SK-N-SH treated with all-trans-retinoic acid at 6 μM for 48 hours (cell line): ENCODE results near the gene SLC35G6.
"Not testable (repeated sequence)": the region's sequence is repeated elsewhere in the genome, so short reads cannot be mapped to it uniquely, and the experiment has no call there.

Experiments used
- ATAC-seq: fragments of 200-7000 bp; cut with Tn5 transposase; 3 replicates; pipeline ENCODE4 v1.9.1; 2020; ENCODE audit warnings: mild to moderate bottlenecking, moderate library complexity
- ARNTL ChIP-seq: fragments of 450-650 bp; formaldehyde crosslinking; IDR thresholded peaks from 2 replicates; pipeline ENCODE4 v1.5.0; 2020; ENCODE audit warnings: low read depth, mild to moderate bottlenecking, moderate library complexity, borderline replicate concordance
- BACH2 ChIP-seq: fragments of 250-450 bp; sonication (Bioruptor Pico); IDR thresholded peaks from 2 replicates; pipeline ENCODE4 v1.9.0; 2021; ENCODE audit warnings: mild to moderate bottlenecking, borderline replicate concordance
- CREB5 ChIP-seq: fragments of 250-450 bp; sonication (Bioruptor Pico); IDR thresholded peaks from 2 replicates; pipeline ENCODE4 v1.5.1; 2020; ENCODE audit warnings: low read depth, mild to moderate bottlenecking, moderate library complexity
- CSDC2 ChIP-seq: fragments of 250-450 bp; sonication (Bioruptor Pico); IDR thresholded peaks from 2 replicates; pipeline ENCODE4 v1.5.0; 2020; ENCODE audit warnings: mild to moderate bottlenecking, moderate library complexity
- ESRRG ChIP-seq: fragments of 250-450 bp; sonication (Bioruptor Pico); IDR thresholded peaks from 2 replicates; pipeline ENCODE4 v1.6.1; 2021; ENCODE audit warnings: mild to moderate bottlenecking
- GLIS3 ChIP-seq: fragments of 250-450 bp; sonication (Bioruptor Pico); IDR thresholded peaks from 2 replicates; pipeline ENCODE4 v1.5.0; 2020; ENCODE audit warnings: mild to moderate bottlenecking, moderate library complexity
- ISL1 ChIP-seq: fragments of 250-450 bp; sonication (Bioruptor Pico); IDR thresholded peaks from 2 replicates; pipeline ENCODE4 v2.1.2; 2022; ENCODE audit warnings: mild to moderate bottlenecking, moderate library complexity
- OSR1 ChIP-seq: fragments of 250-450 bp; sonication (Bioruptor Pico); IDR thresholded peaks from 2 replicates; pipeline ENCODE4 v1.8.0; 2022; ENCODE audit warnings: moderate library complexity, mild to moderate bottlenecking, inconsistent platforms
- PPARA ChIP-seq: fragments of 250-450 bp; sonication (Bioruptor Pico); IDR thresholded peaks from 2 replicates; pipeline ENCODE4 v1.5.0; 2020; ENCODE audit warnings: mild to moderate bottlenecking, borderline replicate concordance
- RARB ChIP-seq: fragments of 250-450 bp; sonication (Bioruptor Pico); IDR thresholded peaks from 2 replicates; pipeline ENCODE4 v1.8.0; 2021; ENCODE audit warnings: mild to moderate bottlenecking, moderate library complexity
- SNAI2 ChIP-seq: fragments of 250-450 bp; sonication (Bioruptor Pico); IDR thresholded peaks from 2 replicates; pipeline ENCODE4 v1.5.0; 2020; ENCODE audit warnings: mild to moderate bottlenecking, moderate library complexity
- TCF4 ChIP-seq: fragments of 250-450 bp; sonication (Bioruptor Pico); IDR thresholded peaks from 2 replicates; pipeline ENCODE4 v1.8.0; 2021; ENCODE audit warnings: mild to moderate bottlenecking, moderate library complexity, borderline replicate concordance
- TOX ChIP-seq: fragments of 250-450 bp; sonication (Bioruptor Pico); IDR thresholded peaks from 2 replicates; pipeline ENCODE4 v1.8.0; 2021; ENCODE audit warnings: mild to moderate bottlenecking, moderate library complexity, borderline replicate concordance
- TSHZ2 ChIP-seq: fragments of 250-450 bp; sonication (Bioruptor Pico); IDR thresholded peaks from 2 replicates; pipeline ENCODE4 v1.5.0; 2020; ENCODE audit warnings: mild to moderate bottlenecking, moderate library complexity
- ZC3H10 ChIP-seq: fragments of 250-450 bp; sonication (Bioruptor Pico); IDR thresholded peaks from 2 replicates; pipeline ENCODE4 v1.5.1; 2021; ENCODE audit warnings: mild to moderate bottlenecking, moderate library complexity
- ZFP3 ChIP-seq: fragments of 250-450 bp; sonication (Bioruptor Pico); IDR thresholded peaks from 2 replicates; pipeline ENCODE4 v1.5.0; 2020; ENCODE audit warnings: mild to moderate bottlenecking, moderate library complexity
- ZFP30 ChIP-seq: fragments of 450-650 bp; formaldehyde crosslinking; IDR thresholded peaks from 2 replicates; pipeline ENCODE4 v1.5.0; 2022; ENCODE audit warnings: mild to moderate bottlenecking, moderate library complexity
- ZNF565 ChIP-seq: fragments of 450-650 bp; formaldehyde crosslinking; conservative IDR thresholded peaks from 2 replicates; pipeline ENCODE4 v1.5.0; 2020; ENCODE audit warnings: low read depth, mild to moderate bottlenecking, moderate library complexity
- ZNF70 ChIP-seq: fragments of 450-650 bp; formaldehyde crosslinking; IDR thresholded peaks from 2 replicates; pipeline ENCODE4 v1.5.0; 2020; ENCODE audit warnings: mild to moderate bottlenecking, moderate library complexity
- ZNF8 ChIP-seq: fragments of 450-650 bp; formaldehyde crosslinking; IDR thresholded peaks from 2 replicates; pipeline ENCODE4 v1.5.0; 2020; ENCODE audit warnings: mild to moderate bottlenecking, moderate library complexity
- TF ChIP-seq, protein P1 (sequence below): fragments of 250-450 bp; sonication (Bioruptor Pico); IDR thresholded peaks from 2 replicates; pipeline ENCODE4 v1.8.0; 2021; ENCODE audit warnings: low read depth, mild to moderate bottlenecking, moderate library complexity, borderline replicate concordance
- TF ChIP-seq, protein P2 (sequence below): fragments of 250-450 bp; sonication (Bioruptor Pico); IDR thresholded peaks from 2 replicates; pipeline ENCODE4 v1.8.0; 2020; ENCODE audit warnings: mild to moderate bottlenecking, moderate library complexity, borderline replicate concordance
- TF ChIP-seq, protein P3 (sequence below): fragments of 250-450 bp; sonication (Bioruptor Pico); IDR thresholded peaks from 2 replicates; pipeline ENCODE4 v1.5.1; 2021; ENCODE audit warnings: mild to moderate bottlenecking, moderate library complexity

Gene SLC35G6

GRCh38 chr17:7482742-7483088, 1.5 kb downstream of the SLC35G6 start:
- not testable (repeated sequence) for ATAC-seq

DNA sequence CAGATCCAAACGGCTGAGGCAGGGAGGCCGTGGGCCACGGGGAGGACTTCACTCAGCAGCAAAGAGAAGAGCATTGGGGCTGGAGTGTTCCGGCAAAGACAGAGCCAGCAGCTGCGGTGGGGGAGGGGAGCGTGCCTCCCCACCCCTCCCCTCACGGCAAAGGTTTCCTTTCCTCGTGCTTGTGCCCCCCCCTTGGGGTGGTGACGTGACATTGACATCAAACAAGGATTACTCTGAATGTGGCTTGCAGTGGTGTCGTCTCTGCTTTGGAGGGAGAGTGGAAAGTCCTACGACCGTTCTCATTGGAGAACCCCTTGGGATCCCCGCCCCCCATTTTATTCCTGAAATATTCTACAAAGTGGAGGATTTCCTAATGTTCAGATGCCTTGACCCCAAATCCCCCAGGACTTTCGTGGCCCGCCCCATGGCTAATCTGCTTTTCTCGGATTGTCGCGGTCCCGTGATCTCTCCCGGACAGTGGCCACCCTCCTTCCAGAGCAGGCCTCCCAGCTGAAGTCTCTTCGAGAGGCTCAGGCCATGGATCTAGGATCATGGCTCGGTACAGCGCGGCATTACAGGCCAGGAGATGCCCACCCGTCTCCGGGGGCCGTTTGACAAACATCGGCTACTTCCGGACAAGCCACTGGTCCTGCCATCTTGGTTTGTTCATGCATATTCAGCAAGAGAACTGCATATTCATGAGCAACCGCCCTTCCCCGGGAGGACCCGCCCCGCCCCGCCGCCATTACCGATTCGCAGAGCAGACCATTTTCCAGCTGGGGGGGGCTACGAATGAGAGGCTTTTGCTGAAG, 2.2 kb downstream of the SLC35G6 start:
- TF ChIP-seq, protein P1, sequence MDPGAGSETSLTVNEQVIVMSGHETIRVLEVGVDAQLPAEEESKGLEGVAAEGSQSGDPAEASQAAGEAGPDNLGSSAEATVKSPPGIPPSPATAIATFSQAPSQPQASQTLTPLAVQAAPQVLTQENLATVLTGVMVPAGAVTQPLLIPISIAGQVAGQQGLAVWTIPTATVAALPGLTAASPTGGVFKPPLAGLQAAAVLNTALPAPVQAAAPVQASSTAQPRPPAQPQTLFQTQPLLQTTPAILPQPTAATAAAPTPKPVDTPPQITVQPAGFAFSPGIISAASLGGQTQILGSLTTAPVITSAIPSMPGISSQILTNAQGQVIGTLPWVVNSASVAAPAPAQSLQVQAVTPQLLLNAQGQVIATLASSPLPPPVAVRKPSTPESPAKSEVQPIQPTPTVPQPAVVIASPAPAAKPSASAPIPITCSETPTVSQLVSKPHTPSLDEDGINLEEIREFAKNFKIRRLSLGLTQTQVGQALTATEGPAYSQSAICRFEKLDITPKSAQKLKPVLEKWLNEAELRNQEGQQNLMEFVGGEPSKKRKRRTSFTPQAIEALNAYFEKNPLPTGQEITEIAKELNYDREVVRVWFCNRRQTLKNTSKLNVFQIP (CRISPR knock-in tag), result no peak
- TF ChIP-seq, protein P2, sequence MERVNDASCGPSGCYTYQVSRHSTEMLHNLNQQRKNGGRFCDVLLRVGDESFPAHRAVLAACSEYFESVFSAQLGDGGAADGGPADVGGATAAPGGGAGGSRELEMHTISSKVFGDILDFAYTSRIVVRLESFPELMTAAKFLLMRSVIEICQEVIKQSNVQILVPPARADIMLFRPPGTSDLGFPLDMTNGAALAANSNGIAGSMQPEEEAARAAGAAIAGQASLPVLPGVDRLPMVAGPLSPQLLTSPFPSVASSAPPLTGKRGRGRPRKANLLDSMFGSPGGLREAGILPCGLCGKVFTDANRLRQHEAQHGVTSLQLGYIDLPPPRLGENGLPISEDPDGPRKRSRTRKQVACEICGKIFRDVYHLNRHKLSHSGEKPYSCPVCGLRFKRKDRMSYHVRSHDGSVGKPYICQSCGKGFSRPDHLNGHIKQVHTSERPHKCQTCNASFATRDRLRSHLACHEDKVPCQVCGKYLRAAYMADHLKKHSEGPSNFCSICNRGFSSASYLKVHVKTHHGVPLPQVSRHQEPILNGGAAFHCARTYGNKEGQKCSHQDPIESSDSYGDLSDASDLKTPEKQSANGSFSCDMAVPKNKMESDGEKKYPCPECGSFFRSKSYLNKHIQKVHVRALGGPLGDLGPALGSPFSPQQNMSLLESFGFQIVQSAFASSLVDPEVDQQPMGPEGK (CRISPR knock-in tag), result peak; percentile 89
- TF ChIP-seq, all 23 proteins: peak for 1
- ATAC-seq, result peak; percentile 75

- peak; percentile 76 for ATAC-seq
- peak; percentile 90 for TF ChIP-seq ZC3H10 (CRISPR knock-in tag)
- TF ChIP-seq CREB5 (CRISPR knock-in tag), result peak; percentile 84
- peak; percentile 98 for TF ChIP-seq GLIS3 (CRISPR knock-in tag)
- TF ChIP-seq ARNTL (CRISPR knock-in tag), result 0 out of 2 replicates have a peak, but pooled peaks have one; percentile 22
- peak; percentile 47; the same call in 1 of the 2 replicates for TF ChIP-seq TCF4 (CRISPR knock-in tag)
- TF ChIP-seq SNAI2 (CRISPR knock-in tag), result no peak
- TF ChIP-seq CSDC2 (CRISPR knock-in tag), result 0 out of 2 replicates have a peak, but pooled peaks have one; percentile 37
- peak; percentile 93 for TF ChIP-seq TOX (CRISPR knock-in tag)
- no peak for TF ChIP-seq PPARA (CRISPR knock-in tag)
- peak; percentile 50; the same call in 1 of the 2 replicates for TF ChIP-seq ZFP30
- peak; percentile 49; the same call in 1 of the 2 replicates for TF ChIP-seq ZNF70 (CRISPR knock-in tag)
- no peak for TF ChIP-seq BACH2 (CRISPR knock-in tag)
- no peak for TF ChIP-seq ZNF565 (CRISPR knock-in tag)
- TF ChIP-seq ZNF8, result peak; percentile 67; the same call in 1 of the 2 replicates
- 0 out of 2 replicates have a peak, but pooled peaks have one; percentile 19 for TF ChIP-seq TSHZ2
- TF ChIP-seq, protein P2 (CRISPR knock-in tag), result no peak; the same call in none of the 2 replicates
- TF ChIP-seq, protein P3, sequence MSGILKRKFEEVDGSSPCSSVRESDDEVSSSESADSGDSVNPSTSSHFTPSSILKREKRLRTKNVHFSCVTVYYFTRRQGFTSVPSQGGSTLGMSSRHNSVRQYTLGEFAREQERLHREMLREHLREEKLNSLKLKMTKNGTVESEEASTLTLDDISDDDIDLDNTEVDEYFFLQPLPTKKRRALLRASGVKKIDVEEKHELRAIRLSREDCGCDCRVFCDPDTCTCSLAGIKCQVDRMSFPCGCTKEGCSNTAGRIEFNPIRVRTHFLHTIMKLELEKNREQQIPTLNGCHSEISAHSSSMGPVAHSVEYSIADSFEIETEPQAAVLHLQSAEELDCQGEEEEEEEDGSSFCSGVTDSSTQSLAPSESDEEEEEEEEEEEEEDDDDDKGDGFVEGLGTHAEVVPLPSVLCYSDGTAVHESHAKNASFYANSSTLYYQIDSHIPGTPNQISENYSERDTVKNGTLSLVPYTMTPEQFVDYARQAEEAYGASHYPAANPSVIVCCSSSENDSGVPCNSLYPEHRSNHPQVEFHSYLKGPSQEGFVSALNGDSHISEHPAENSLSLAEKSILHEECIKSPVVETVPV (CRISPR knock-in tag), result peak; percentile 97
- TF ChIP-seq, protein P1 (CRISPR knock-in tag), result no peak
- TF ChIP-seq RARB (CRISPR knock-in tag), result peak; percentile 94
- TF ChIP-seq ZFP3, result peak; percentile 18; the same call in 1 of the 2 replicates
- no peak for TF ChIP-seq OSR1 (CRISPR knock-in tag)
- TF ChIP-seq ISL1 (CRISPR knock-in tag), result no peak
- peak; percentile 97 for TF ChIP-seq ESRRG (CRISPR knock-in tag)
These were observed 3.0 kb downstream of the SLC35G6 start, which contains the start of gene POLR2A for GRCh38 chr17:7484067-7484918. POLR2A (plus strand) TSS chr17:7484366.
